Left lung (tissue), 10 donors: ENCODE measurements around the gene SDSL. TPM values are rescaled to one million over a fixed set of nuclear protein-coding genes. Genes with fewer than 3 reads are reported as not detected.

Source experiments
- ATAC-seq: fragments of 200-7000 bp; cut with Tn5 transposase; one replicate; pipeline ENCODE4 v1.9.1; 2020; ENCODE audit warnings: moderate library complexity
- DNase-seq, 4 donors: peaks; one replicate each; pipeline ENCODE4 v3.0.0-alpha.2; 2013 to 2020
- H3K27ac ChIP-seq, 2 donors: fragments of 200-600 bp; sonication (generic) in 1 of 2; one replicate each; pipeline versions ENCODE4 v1.5.0 to v1.8.0; 2020 to 2021
- H3K27me3 ChIP-seq, 2 donors: fragments of 200-600 bp; sonication (generic) in 1 of 2; one replicate each; pipeline versions ENCODE4 v1.5.0 to v1.8.0; 2020 to 2021
- H3K36me3 ChIP-seq, 2 donors: fragments of 200-600 bp; sonication (generic) in 1 of 2; one replicate each; pipeline versions ENCODE4 v1.5.0 to v1.8.0; 2020 to 2021
- H3K4me1 ChIP-seq, 2 donors: fragments of 200-600 bp; one replicate each; pipeline ENCODE4 v1.8.0; 2021
- H3K4me3 ChIP-seq, 2 donors: fragments of 200-600 bp; sonication (generic) in 1 of 2; one replicate each; pipeline versions ENCODE4 v1.5.0 to v1.8.0; 2020 to 2021; ENCODE audit warnings: mild to moderate bottlenecking in 1 of 2
- H3K9me3 ChIP-seq, 2 donors: fragments of 200-600 bp; sonication (generic) in 1 of 2; one replicate each; pipeline versions ENCODE4 v1.5.0 to v1.8.0; 2020 to 2021
- intact Hi-C, 2 donors: fragments of 100-400 bp; cut with DNase I; formaldehyde crosslinking; loops; one replicate each; pipeline versions ENCODE4 v1.11.2 to v1.14.2; 2022
- polyA plus RNA-seq, 6 donors: library from polyadenylated mRNA; unstranded; fragments of 120-200 nt; gene quantifications; one replicate each; pipeline ENCODE4 v1.2.1, GENCODE V29; 2013; ENCODE audit not compliant: insufficient read length in 6 of 6
- total RNA-seq, 2 donors: library from RNA; stranded (reverse); fragmentation: NEBNext Ultra II Directional; extraction: Animal tissue kit (Norgen Biotek cat#: 25700); gene quantifications; one replicate each; pipeline ENCODE4 v1.2.1, GENCODE V29; 2021
- TF ChIP-seq, protein P1 (sequence below), 2 donors: fragments of 200-600 bp; sonication (generic) in 1 of 2; IDR thresholded peaks; one replicate each; pipeline versions ENCODE4 v1.5.0 to v1.8.0; 2021; ENCODE audit warnings: antibody characterized with exemption in 2 of 2
- donor health status: DM: no; HTN: yes; CAD: no.
- donor health status: DM: no; HTN: no; CAD: no.

Gene SDSL
- total and polyA plus RNA-seq, 8 donors = 4.2 to 13.8 (median 4.9) TPM

GRCh38 chr12:113445544-113446171, 23.5 kb downstream of the SDSL start:
- H3K4me1 ChIP-seq = no peaks in the 10 kb centered on the region
- DNase-seq (no peak), ATAC-seq (peak; percentile 33)
- TF ChIP-seq, protein P1, sequence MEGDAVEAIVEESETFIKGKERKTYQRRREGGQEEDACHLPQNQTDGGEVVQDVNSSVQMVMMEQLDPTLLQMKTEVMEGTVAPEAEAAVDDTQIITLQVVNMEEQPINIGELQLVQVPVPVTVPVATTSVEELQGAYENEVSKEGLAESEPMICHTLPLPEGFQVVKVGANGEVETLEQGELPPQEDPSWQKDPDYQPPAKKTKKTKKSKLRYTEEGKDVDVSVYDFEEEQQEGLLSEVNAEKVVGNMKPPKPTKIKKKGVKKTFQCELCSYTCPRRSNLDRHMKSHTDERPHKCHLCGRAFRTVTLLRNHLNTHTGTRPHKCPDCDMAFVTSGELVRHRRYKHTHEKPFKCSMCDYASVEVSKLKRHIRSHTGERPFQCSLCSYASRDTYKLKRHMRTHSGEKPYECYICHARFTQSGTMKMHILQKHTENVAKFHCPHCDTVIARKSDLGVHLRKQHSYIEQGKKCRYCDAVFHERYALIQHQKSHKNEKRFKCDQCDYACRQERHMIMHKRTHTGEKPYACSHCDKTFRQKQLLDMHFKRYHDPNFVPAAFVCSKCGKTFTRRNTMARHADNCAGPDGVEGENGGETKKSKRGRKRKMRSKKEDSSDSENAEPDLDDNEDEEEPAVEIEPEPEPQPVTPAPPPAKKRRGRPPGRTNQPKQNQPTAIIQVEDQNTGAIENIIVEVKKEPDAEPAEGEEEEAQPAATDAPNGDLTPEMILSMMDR (IDR thresholded peaks at IDR 0.05) = no peak
- H3K27ac ChIP-seq = no peak overlapping the region
- H3K36me3 ChIP-seq = no peaks in the 10 kb centered on the region
- intact Hi-C loops = no loop called here
- no peaks in the 10 kb centered on the region for H3K9me3 ChIP-seq
- no peak overlapping the region for H3K4me3 ChIP-seq
- peaks cover 0 to 65% of the 10 kb centered on the region in 2 donors for H3K27me3 ChIP-seq

DNA sequence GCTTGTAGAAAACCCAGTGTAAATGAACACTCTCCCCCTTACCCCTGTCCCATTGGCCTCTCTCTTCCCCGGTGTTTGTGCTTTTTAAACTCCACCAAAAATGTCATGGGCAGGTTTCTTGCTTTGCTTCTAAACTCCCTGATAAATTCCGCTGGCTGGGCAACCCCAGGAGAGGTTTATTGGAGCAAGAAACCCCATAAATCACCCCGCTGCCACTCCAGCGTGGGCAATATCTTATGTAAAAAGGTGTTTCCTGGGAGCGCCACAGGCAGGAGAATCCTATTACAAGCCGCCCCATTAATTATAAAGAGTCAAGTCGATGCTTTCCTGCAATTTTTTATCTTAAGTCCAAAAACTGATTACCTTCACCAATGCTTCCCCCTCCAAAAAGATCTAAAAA, 26.7 kb downstream of the SDSL start:
- ATAC-seq (no peak), DNase-seq (no peak)
- H3K4me1 ChIP-seq = no peaks in the 10 kb centered on the region
- H3K9me3 ChIP-seq = no peaks in the 10 kb centered on the region
- H3K36me3 ChIP-seq = no peaks in the 10 kb centered on the region
- TF ChIP-seq, protein P1 (IDR thresholded peaks at IDR 0.05) = no peak
- H3K27ac ChIP-seq = no peak overlapping the region
- intact Hi-C loops = no loop called here
- no peak overlapping the region for H3K4me3 ChIP-seq
- H3K27me3 ChIP-seq = peaks cover 0 to 56% of the 10 kb centered on the region in 2 donors

DNA sequence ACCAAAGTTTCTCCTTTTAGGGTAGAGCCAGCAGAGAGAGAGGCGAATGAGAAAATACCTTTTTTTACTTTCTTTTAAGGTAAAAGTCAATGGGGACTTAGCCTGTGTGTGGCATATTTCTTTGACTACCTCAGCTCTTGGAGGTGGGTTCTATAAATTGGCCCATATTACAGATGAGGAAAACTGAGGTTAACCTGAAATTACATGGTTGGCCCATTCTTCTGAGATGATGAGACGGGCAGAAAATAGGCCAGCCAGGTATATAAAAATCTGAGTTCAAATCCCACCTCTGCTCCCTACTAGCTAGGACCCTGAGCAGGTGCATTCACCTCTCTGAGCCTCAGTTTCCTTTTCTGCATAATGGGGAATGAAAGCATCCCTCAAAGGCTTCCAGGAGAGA, 27.1 kb downstream of the SDSL start:
- TF ChIP-seq, protein P1 (IDR thresholded peaks at IDR 0.05) = no peak
- Histone ChIP-seq H3K9me3 (no peaks in the 10 kb centered on the region), H3K36me3 (no peaks in the 10 kb centered on the region), H3K4me1 (no peaks in the 10 kb centered on the region), H3K27ac (no peak overlapping the region), H3K4me3 (no peak overlapping the region), H3K27me3 (peaks cover 0 to 61% of the 10 kb centered on the region in 2 donors)
- DNase-seq = no peak
- intact Hi-C loops = no loop called here
- no peak for ATAC-seq

DNA sequence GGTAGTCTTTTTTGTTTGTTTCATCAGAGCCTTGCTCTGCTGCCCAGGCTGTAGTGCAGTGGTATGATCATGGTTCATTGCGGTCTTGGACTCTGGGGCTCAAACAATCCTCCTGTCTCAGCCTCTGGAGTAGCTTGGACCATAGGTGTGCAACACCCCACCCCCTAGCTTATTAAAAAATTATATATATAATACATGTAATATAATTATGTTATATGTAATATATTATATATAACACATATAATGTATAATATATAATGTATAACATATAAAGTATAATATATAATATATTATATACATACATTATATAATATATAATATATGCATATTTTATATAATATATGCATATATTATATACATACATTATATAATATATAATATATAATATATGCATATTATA, 27.7 kb downstream of the SDSL start:
- intact Hi-C loops = no loop called here
- H3K4me1 ChIP-seq = no peaks in the 10 kb centered on the region
- ATAC-seq = no peak

DNA sequence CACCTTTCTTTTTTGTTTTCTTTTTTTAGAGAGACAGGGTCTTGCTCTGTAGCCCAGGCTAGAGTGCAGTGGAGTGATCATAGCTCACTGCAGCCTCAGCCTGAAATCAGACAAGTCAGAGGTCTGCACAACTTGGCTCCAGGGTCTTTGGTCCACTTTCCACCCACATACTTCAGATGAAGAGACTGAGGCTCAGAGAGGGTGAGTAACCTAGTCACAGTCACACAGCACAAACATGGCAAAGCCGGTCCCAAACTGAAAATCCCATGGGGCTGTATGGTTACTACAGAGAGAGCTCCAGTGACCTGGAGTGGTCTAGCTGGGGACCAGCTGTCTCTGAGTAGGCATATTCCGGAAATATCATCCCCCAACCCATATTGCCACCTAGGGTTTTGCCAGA, 30.3 kb downstream of the SDSL start:
- intact Hi-C loops = no loop called here
- no peak overlapping the region for H3K27ac ChIP-seq

More for the DNA sequence above, 27.7 kb downstream of the SDSL start:
- H3K27me3 ChIP-seq = peaks cover 0 to 66% of the 10 kb centered on the region in 2 donors
- no peak overlapping the region for H3K27ac ChIP-seq
- TF ChIP-seq, protein P1 (IDR thresholded peaks at IDR 0.05) = no peak
- H3K4me3 ChIP-seq = no peak overlapping the region
- no peaks in the 10 kb centered on the region for H3K36me3 ChIP-seq
- H3K9me3 ChIP-seq = no peaks in the 10 kb centered on the region
- no peak for DNase-seq

More for the DNA sequence above, 30.3 kb downstream of the SDSL start:
- TF ChIP-seq, protein P1 (IDR thresholded peaks at IDR 0.05) = no peak
- Histone ChIP-seq H3K27me3 (peaks cover 0 to 64% of the 10 kb centered on the region in 2 donors), H3K36me3 (no peaks in the 10 kb centered on the region), H3K4me3 (no peak overlapping the region), H3K4me1 (no peaks in the 10 kb centered on the region), H3K9me3 (no peaks in the 10 kb centered on the region)
- no peak for ATAC-seq
- no peak for DNase-seq
